Measurements from ENCODE around the gene KLKB1. TPM values are rescaled to one million over a fixed set of nuclear protein-coding genes. Genes with fewer than 3 reads are reported as not detected.

KLKB1 gene
- polyA plus RNA-seq, 3 donors: 0.28 TPM; not detected in 2

GRCh38 chr4:186248643-186249042, 21.3 kb downstream of the KLKB1 start:
- Histone ChIP-seq H3K4me1 (ENCODE audit: control insufficient read depth in 1 of 2, insufficient read depth in 2 of 2, low read length in 2 of 2) (no peaks in the 10 kb centered on the region), H3K36me3 (replicated peaks in 1 of 2; ENCODE audit: control insufficient read depth in 1 of 2, insufficient read depth in 2 of 2, low read length in 2 of 2) (no peaks in the 10 kb centered on the region), H3K27ac (ENCODE audit: low read depth in 1 of 2, low read length in 2 of 2) (no peak overlapping the region), H3K79me2 (ENCODE audit: insufficient read depth, low read length) (no peaks in the 10 kb centered on the region), H3K9ac (ENCODE audit: insufficient read depth, low read length, poor library complexity, severe bottlenecking) (no peak overlapping the region), H4K20me1 (ENCODE audit: insufficient read depth, low read length) (no peaks in the 10 kb centered on the region), H3K4me3 (replicated peaks in 1 of 3; ENCODE audit: low read depth in 2 of 3, low read length in 3 of 3) (no peak overlapping the region), H3K9me3 (replicated peaks in 1 of 2; ENCODE audit: control insufficient read depth in 1 of 2, insufficient read depth in 1 of 2, low read length in 2 of 2) (peaks cover 0 to 7% of the 10 kb centered on the region in 2 donors), H2AFZ (ENCODE audit: insufficient read depth, low read depth, low read length, poor library complexity, severe bottlenecking) (no peak overlapping the region), H3K4me2 (replicated peaks; ENCODE audit: extremely low read depth, low read length, poor library complexity, severe bottlenecking) (no peak overlapping the region), H3K27me3 (ENCODE audit: control insufficient read depth in 2 of 2, insufficient read depth in 2 of 2, low read length in 2 of 2) (no peaks in the 10 kb centered on the region)
- Mint-ChIP-seq H3K27me3 (ENCODE audit: low read depth in 3 of 3) (peaks cover 1 to 2% (median 1%) of the 10 kb centered on the region in 3 donors), H3K4me1 (no peaks in the 10 kb centered on the region), H3K4me3 (no peak overlapping the region), H3K27ac (no peak overlapping the region), H3K9me3 (peaks cover 4 to 16% (median 13%) of the 10 kb centered on the region in 7 donors), H3K36me3 (no peaks in the 10 kb centered on the region)
- TF ChIP-seq CTCF (IDR thresholded peaks at IDR 0.05): no peak
- intact Hi-C loops (cut with micrococcal nuclease): no loop called here
- DNase-seq: no peak
- WGBS (ENCODE audit: insufficient coverage): no CpG with 5 or more reads among the region's 1 CpG

- Histone ChIP-seq H3K27me3 (ENCODE audit: control insufficient read depth in 2 of 2, insufficient read depth in 2 of 2, low read length in 2 of 2) (no peaks in the 10 kb centered on the region), H3K4me3 (replicated peaks in 1 of 3; ENCODE audit: low read depth in 2 of 3, low read length in 3 of 3) (no peak overlapping the region), H3K4me2 (replicated peaks; ENCODE audit: extremely low read depth, low read length, poor library complexity, severe bottlenecking) (no peak overlapping the region), H3K79me2 (ENCODE audit: insufficient read depth, low read length) (no peaks in the 10 kb centered on the region), H3K4me1 (ENCODE audit: control insufficient read depth in 1 of 2, insufficient read depth in 2 of 2, low read length in 2 of 2) (no peaks in the 10 kb centered on the region), H2AFZ (ENCODE audit: insufficient read depth, low read depth, low read length, poor library complexity, severe bottlenecking) (no peak overlapping the region), H3K9me3 (replicated peaks in 1 of 2; ENCODE audit: control insufficient read depth in 1 of 2, insufficient read depth in 1 of 2, low read length in 2 of 2) (peaks cover 0 to 3% of the 10 kb centered on the region in 2 donors), H3K36me3 (replicated peaks in 1 of 2; ENCODE audit: control insufficient read depth in 1 of 2, insufficient read depth in 2 of 2, low read length in 2 of 2) (no peaks in the 10 kb centered on the region), H4K20me1 (ENCODE audit: insufficient read depth, low read length) (no peaks in the 10 kb centered on the region), H3K9ac (ENCODE audit: insufficient read depth, low read length, poor library complexity, severe bottlenecking) (no peak overlapping the region), H3K27ac (ENCODE audit: low read depth in 1 of 2, low read length in 2 of 2) (no peak overlapping the region)
- no peaks in the 10 kb centered on the region for H3K4me1 Mint-ChIP-seq
- no peak for TF ChIP-seq CTCF (IDR thresholded peaks at IDR 0.05)
- intact Hi-C loops (cut with micrococcal nuclease): no loop called here
- H3K27me3 Mint-ChIP-seq (ENCODE audit: low read depth in 3 of 3): peaks cover 1 to 2% (median 1%) of the 10 kb centered on the region in 3 donors
- H3K27ac Mint-ChIP-seq: peak overlapping the region in 1 of 7 donors; percentile 47
- no peaks in the 10 kb centered on the region for H3K36me3 Mint-ChIP-seq
- 83% methylated on average over 3 of the region's 8 CpGs for whole genome bisulfite sequencing (ENCODE audit: insufficient coverage)
- H3K9me3 Mint-ChIP-seq: peaks cover 4 to 16% (median 15%) of the 10 kb centered on the region in 7 donors
- H3K4me3 Mint-ChIP-seq: no peak overlapping the region
- no peak for DNase-seq
Measured at GRCh38 chr4:186249785-186250754, 22.8 kb downstream of the KLKB1 start.

All from CD14-positive monocyte (primary cell).